ENCODE data around the gene ETS1. TPM values are rescaled to one million over a fixed set of nuclear protein-coding genes. Genes with fewer than 3 reads are reported as not detected.

The ETS1 gene
- total RNA-seq, 1 donor from 2014 or later = 0.54 TPM

DNA sequence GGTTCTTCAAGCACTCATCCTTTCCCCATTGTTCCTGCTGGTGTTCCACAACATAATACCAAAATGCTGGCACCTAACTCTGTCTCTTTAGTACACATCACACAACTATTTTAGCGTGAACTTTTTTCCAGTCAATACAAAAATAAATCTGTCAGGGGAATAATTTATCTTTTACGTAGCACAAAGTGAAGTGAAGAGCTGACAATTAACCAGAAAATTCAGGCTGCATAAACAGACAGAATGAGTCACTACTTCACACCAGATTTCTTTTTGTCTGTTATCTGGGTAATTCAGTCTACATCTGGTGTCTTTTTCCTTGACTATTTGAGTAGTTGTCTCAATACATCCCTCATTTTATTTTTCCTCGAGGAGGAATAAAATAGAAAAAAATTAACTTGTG is 7.9 kb upstream of the ETS1 start:
- no peaks in the 10 kb centered on the region for H3K36me3 ChIP-seq
- peaks cover 20% of the 10 kb centered on the region for H3K4me1 Mint-ChIP-seq
- no peaks in the 10 kb centered on the region for H3K79me2 ChIP-seq (ENCODE audit: low read depth)
- no peak overlapping the region for H3K9ac ChIP-seq
- no peak overlapping the region for H3K4me3 Mint-ChIP-seq
- no peak for TF ChIP-seq EZH2phosphoT487 (IDR thresholded peaks at IDR 0.05)
- TF ChIP-seq CTCF (IDR thresholded peaks at IDR 0.05) = no peak
- TF ChIP-seq EZH2 (IDR thresholded peaks at IDR 0.05) = no peak
- H3K36me3 Mint-ChIP-seq = no peaks in the 10 kb centered on the region
- H3K27me3 Mint-ChIP-seq (ENCODE audit: insufficient read depth, low read depth) = peaks cover 14% of the 10 kb centered on the region
- peaks cover 4% of the 10 kb centered on the region for H3K9me3 Mint-ChIP-seq
- H3K4me2 ChIP-seq = no peak overlapping the region
- H2AFZ ChIP-seq (replicated peaks) = no peak overlapping the region
- peaks cover 34% of the 10 kb centered on the region for H3K4me1 ChIP-seq
- no peaks in the 10 kb centered on the region for H3K9me3 ChIP-seq (ENCODE audit: low read depth)
- H3K4me3 ChIP-seq = no peak overlapping the region
- peaks cover 17% of the 10 kb centered on the region for H3F3A ChIP-seq (ENCODE audit: low read depth)
- H3K27me3 ChIP-seq = peaks cover 12% of the 10 kb centered on the region
- no peaks in the 10 kb centered on the region for H4K20me1 ChIP-seq (ENCODE audit: low read depth)
- H3K27ac ChIP-seq = no peak overlapping the region
- DNase-seq (ENCODE audit: low spot score) = no peak
- no peak overlapping the region for H3K27ac Mint-ChIP-seq

- Histone ChIP-seq H3K9me3 (ENCODE audit: low read depth) (no peaks in the 10 kb centered on the region), H3K27me3 (peaks cover 12% of the 10 kb centered on the region), H2AFZ (replicated peaks) (no peak overlapping the region), H3K4me3 (no peak overlapping the region), H3K4me2 (no peak overlapping the region), H3K79me2 (ENCODE audit: low read depth) (no peaks in the 10 kb centered on the region), H3K36me3 (no peaks in the 10 kb centered on the region), H3K4me1 (peaks cover 34% of the 10 kb centered on the region), H3K9ac (no peak overlapping the region), H3K27ac (no peak overlapping the region), H4K20me1 (ENCODE audit: low read depth) (no peaks in the 10 kb centered on the region), H3F3A (ENCODE audit: low read depth) (peaks cover 17% of the 10 kb centered on the region)
- H3K36me3 Mint-ChIP-seq = no peaks in the 10 kb centered on the region
- no peak overlapping the region for H3K4me3 Mint-ChIP-seq
- DNase-seq (ENCODE audit: low spot score) = no peak
- H3K9me3 Mint-ChIP-seq = peaks cover 6% of the 10 kb centered on the region
- H3K27me3 Mint-ChIP-seq (ENCODE audit: insufficient read depth, low read depth) = peaks cover 15% of the 10 kb centered on the region
- TF ChIP-seq CTCF (IDR thresholded peaks at IDR 0.05) (no peak), EZH2phosphoT487 (IDR thresholded peaks at IDR 0.05) (no peak), EZH2 (IDR thresholded peaks at IDR 0.05) (no peak)
- no peak overlapping the region for H3K27ac Mint-ChIP-seq
- peaks cover 20% of the 10 kb centered on the region for H3K4me1 Mint-ChIP-seq
Observed at GRCh38 chr11:128594226-128594625, 6.9 kb upstream of the ETS1 start.

DNA sequence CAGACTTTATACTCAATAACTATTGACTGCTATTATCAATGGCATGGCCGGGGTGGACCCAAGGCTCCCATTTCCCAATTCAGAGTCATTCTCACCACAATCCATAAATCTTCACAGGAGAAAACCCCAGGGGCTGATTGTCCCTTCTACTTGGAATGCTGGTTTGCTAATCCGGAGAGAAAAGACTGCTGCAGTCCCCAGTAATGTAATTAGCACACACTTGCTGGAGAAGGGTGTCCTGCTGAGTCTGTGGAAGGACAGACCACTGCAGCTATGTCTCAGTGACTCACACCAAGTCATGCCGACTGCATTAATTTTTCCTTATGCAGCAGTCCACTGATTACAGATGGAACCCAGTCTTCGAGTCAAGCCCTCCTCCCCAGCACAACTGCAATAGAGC is 5.9 kb upstream of the ETS1 start:
- Mint-ChIP-seq H3K9me3 (peaks cover 6% of the 10 kb centered on the region), H3K4me1 (peaks cover 20% of the 10 kb centered on the region), H3K27me3 (ENCODE audit: insufficient read depth, low read depth) (peaks cover 18% of the 10 kb centered on the region), H3K36me3 (no peaks in the 10 kb centered on the region), H3K4me3 (no peak overlapping the region), H3K27ac (peak overlapping the region; percentile 24)
- Histone ChIP-seq H3K9ac (no peak overlapping the region), H3K79me2 (ENCODE audit: low read depth) (no peaks in the 10 kb centered on the region), H2AFZ (replicated peaks) (no peak overlapping the region), H4K20me1 (ENCODE audit: low read depth) (no peaks in the 10 kb centered on the region), H3K4me2 (peak overlapping the region; percentile 60), H3K4me1 (peaks cover 34% of the 10 kb centered on the region), H3K36me3 (no peaks in the 10 kb centered on the region), H3K27me3 (peaks cover 12% of the 10 kb centered on the region), H3F3A (ENCODE audit: low read depth) (peaks cover 17% of the 10 kb centered on the region), H3K4me3 (peak overlapping the region; percentile 7), H3K9me3 (ENCODE audit: low read depth) (no peaks in the 10 kb centered on the region), H3K27ac (no peak overlapping the region)
- TF ChIP-seq CTCF (IDR thresholded peaks at IDR 0.05) = no peak
- peak; percentile 80 for TF ChIP-seq EZH2phosphoT487 (IDR thresholded peaks at IDR 0.05)
- TF ChIP-seq EZH2 (IDR thresholded peaks at IDR 0.05) = no peak
- peak; percentile 88 for DNase-seq (ENCODE audit: low spot score)
